Measurements from ENCODE around the gene WNT3A. TPM values are rescaled to one million over a fixed set of nuclear protein-coding genes. Genes with fewer than 3 reads are reported as not detected.

The WNT3A gene
- total and polyA plus RNA-seq, 9 of the 15 experiments (the other 6 are each of a cell fraction or from before 2014, with no cell fraction given) = not detected

GRCh38 chr1:228007801-228008341 is 1.1 kb downstream of the WNT3A start:
- ChIA-PET CTCF (ENCODE audit: low intra/inter-chr PET ratio) (no interaction called here), POLR2A (interaction anchor here (0.6 kb wide), 1 partner anchor 444 kb away, joined by 3 read pairs; no protein-coding TSS in a partner anchor)
- H3K4me2 ChIP-seq (ENCODE audit: insufficient read depth, low read length) = no peak overlapping the region
- H3K27me3 ChIP-seq (ENCODE audit: control insufficient read depth in 2 of 2, insufficient read depth in 2 of 2, low read length in 2 of 2) = peaks cover 49 to 91% of the 10 kb centered on the region in 2 experiments
- H4K20me1 ChIP-seq (replicated peaks; ENCODE audit: control insufficient read depth, insufficient read depth, low read length) = peaks cover 5% of the 10 kb centered on the region; the same call in 1 of the 2 replicates
- WGBS (ENCODE audit: insufficient coverage, low coverage, missing lambda C conversion rate) = 24% methylated on average over 20 of the region's 23 CpGs
- in situ Hi-C loops (cut with MboI) (no loop called here), intact Hi-C loops (cut with micrococcal nuclease) (no loop called here)
- H3K9me1 ChIP-seq (ENCODE audit: control insufficient read depth, insufficient read depth, low read length) = no peaks in the 10 kb centered on the region
- no peaks in the 10 kb centered on the region for H3K79me2 ChIP-seq (ENCODE audit: control insufficient read depth, insufficient read depth, low read length)
- H3K4me1 ChIP-seq (replicated peaks in 1 of 2; ENCODE audit: control insufficient read depth in 2 of 2, insufficient read depth in 2 of 2, low read length in 2 of 2) = peaks cover 0 to 43% of the 10 kb centered on the region in 2 experiments; a peak in 2 of 5 replicates
- H3K9me3 ChIP-seq (replicated peaks; ENCODE audit: control insufficient read depth, insufficient read depth, low read depth, low read length) = no peaks in the 10 kb centered on the region
- ATAC-seq = no peak
- no peak overlapping the region for H3K4me3 ChIP-seq
- no peak overlapping the region for H2AFZ ChIP-seq (ENCODE audit: low read depth, low read length)
- H3K36me3 ChIP-seq (ENCODE audit: control insufficient read depth, insufficient read depth, low read length) = no peaks in the 10 kb centered on the region
- BruUV-seq (replicated peaks) = no TSS peak
- H3K9ac ChIP-seq (ENCODE audit: insufficient read depth in 1 of 2, low read depth in 2 of 2, low read length in 2 of 2) = no peak overlapping the region
- DNase-seq (ENCODE audit: extremely low read depth in 1 of 4, low spot score in 3 of 4) = no peak
- FAIRE-seq = no peak
- no peak overlapping the region for H3K27ac ChIP-seq (ENCODE audit: extremely low read depth, low read depth, low read length)
- TF ChIP-seq ZNF639 (CRISPR knock-in tag; conservative IDR thresholded peaks at IDR 0.05 in 1 of 2, IDR thresholded peaks at IDR 0.05 in 1 of 2) (no peak), ZBTB8A (IDR thresholded peaks at IDR 0.05; ENCODE audit: partially characterized antibody) (no peak), ZNF24 (IDR thresholded peaks at IDR 0.05) (no peak), BRCA1 (IDR thresholded peaks at IDR 0.05) (no peak), BRCA1 (CRISPR knock-in tag; IDR thresholded peaks at IDR 0.05) (no peak), PYGO2 (tag; IDR thresholded peaks at IDR 0.05) (no peak), ZNF175 (CRISPR knock-in tag; IDR thresholded peaks at IDR 0.05; ENCODE audit: low read depth) (no peak), EZH2 (IDR thresholded peaks at IDR 0.05; ENCODE audit: borderline replicate concordance, low read depth, low read length) (no peak), RFX7 (CRISPR knock-in tag; IDR thresholded peaks at IDR 0.05) (no peak), MIER1 (IDR thresholded peaks at IDR 0.05; ENCODE audit: low read depth) (no peak)
- TF ChIP-seq, protein P1, sequence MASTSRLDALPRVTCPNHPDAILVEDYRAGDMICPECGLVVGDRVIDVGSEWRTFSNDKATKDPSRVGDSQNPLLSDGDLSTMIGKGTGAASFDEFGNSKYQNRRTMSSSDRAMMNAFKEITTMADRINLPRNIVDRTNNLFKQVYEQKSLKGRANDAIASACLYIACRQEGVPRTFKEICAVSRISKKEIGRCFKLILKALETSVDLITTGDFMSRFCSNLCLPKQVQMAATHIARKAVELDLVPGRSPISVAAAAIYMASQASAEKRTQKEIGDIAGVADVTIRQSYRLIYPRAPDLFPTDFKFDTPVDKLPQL (IDR thresholded peaks at IDR 0.05; ENCODE audit: extremely low read depth, insufficient read length) = no peak
- TF ChIP-seq, protein P2, sequence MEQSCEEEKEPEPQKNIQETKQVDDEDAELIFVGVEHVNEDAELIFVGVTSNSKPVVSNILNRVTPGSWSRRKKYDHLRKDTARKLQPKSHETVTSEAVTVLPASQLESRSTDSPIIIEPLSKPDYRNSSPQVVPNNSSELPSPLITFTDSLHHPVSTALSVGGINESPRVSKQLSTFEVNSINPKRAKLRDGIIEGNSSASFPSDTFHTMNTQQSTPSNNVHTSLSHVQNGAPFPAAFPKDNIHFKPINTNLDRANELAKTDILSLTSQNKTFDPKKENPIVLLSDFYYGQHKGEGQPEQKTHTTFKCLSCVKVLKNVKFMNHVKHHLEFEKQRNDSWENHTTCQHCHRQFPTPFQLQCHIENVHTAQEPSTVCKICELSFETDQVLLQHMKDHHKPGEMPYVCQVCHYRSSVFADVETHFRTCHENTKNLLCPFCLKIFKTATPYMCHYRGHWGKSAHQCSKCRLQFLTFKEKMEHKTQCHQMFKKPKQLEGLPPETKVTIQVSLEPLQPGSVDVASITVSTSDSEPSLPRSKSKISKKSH (CRISPR knock-in tag; IDR thresholded peaks at IDR 0.05) = no peak
